ENCODE results near the gene OR6Q1. TPM values are rescaled to one million over a fixed set of nuclear protein-coding genes. Genes with fewer than 3 reads are reported as not detected.
"Not testable (repeated sequence)": the region's sequence is repeated elsewhere in the genome, so short reads cannot be mapped to it uniquely, and the experiment has no call there.

The OR6Q1 gene
- not detected for total RNA-seq
- long read RNA-seq: 0 reads

GRCh38 chr11:58030653-58031052 is at the start of gene OR6Q1:
OR6Q1 (plus strand) TSS chr11:58030953; CDS start chr11:58030953, 0 bp downstream.
- DNase-seq (ENCODE audit: missing footprints) (no peak), ATAC-seq (no peak)
- intact Hi-C loops (cut with DNase I): no loop called here

- DNase-seq (ENCODE audit: missing footprints) (no peak), ATAC-seq (no peak)
- intact Hi-C loops (cut with DNase I): no loop called here
These were observed 49.2 kb upstream of the OR6Q1 start for GRCh38 chr11:57981536-57981935.

GRCh38 chr11:57982776-57983175 is 48.0 kb upstream of the OR6Q1 start:
- DNase-seq (ENCODE audit: missing footprints) (no peak), ATAC-seq (no peak)
- intact Hi-C loops (cut with DNase I): no loop called here

- ATAC-seq (no peak), DNase-seq (ENCODE audit: missing footprints) (no peak)
- intact Hi-C loops (cut with DNase I): no loop called here
These were observed 47.6 kb upstream of the OR6Q1 start for GRCh38 chr11:57983191-57983590.

GRCh38 chr11:57999523-57999922 is 31.2 kb upstream of the OR6Q1 start:
- intact Hi-C loops (cut with DNase I); DNase-seq (ENCODE audit: missing footprints); ATAC-seq: not testable (repeated sequence)

GRCh38 chr11:58000021-58000420 is 30.7 kb upstream of the OR6Q1 start:
- DNase-seq (ENCODE audit: missing footprints); intact Hi-C loops (cut with DNase I); ATAC-seq: not testable (repeated sequence)

- intact Hi-C loops (cut with DNase I): no loop called here
These were observed 30.1 kb upstream of the OR6Q1 start for GRCh38 chr11:58000699-58001098.

GRCh38 chr11:58003036-58003435 is 27.7 kb upstream of the OR6Q1 start:
- intact Hi-C loops (cut with DNase I): no loop called here
- ATAC-seq: no peak
- DNase-seq (ENCODE audit: missing footprints): no peak

More at GRCh38 chr11:58000699-58001098, 30.1 kb upstream of the OR6Q1 start:
- DNase-seq (ENCODE audit: missing footprints) (no peak), ATAC-seq (no peak)

GRCh38 chr11:58003591-58003990 is 27.2 kb upstream of the OR6Q1 start:
- DNase-seq (ENCODE audit: missing footprints) (no peak), ATAC-seq (no peak)
- intact Hi-C loops (cut with DNase I): no loop called here

GRCh38 chr11:58004664-58005063 is 26.1 kb upstream of the OR6Q1 start:
- DNase-seq (ENCODE audit: missing footprints) (no peak), ATAC-seq (no peak)
- intact Hi-C loops (cut with DNase I): loop anchor here (2.0 kb wide), 1 partner anchor 18 kb away; the partner anchor contains the start of gene OR9Q1

GRCh38 chr11:58006940-58007339 is 23.8 kb upstream of the OR6Q1 start:
- no peak for DNase-seq (ENCODE audit: missing footprints)
- intact Hi-C loops (cut with DNase I): no loop called here
- no peak for ATAC-seq

- ATAC-seq: no peak
- intact Hi-C loops (cut with DNase I): no loop called here
- DNase-seq (ENCODE audit: missing footprints): no peak
These were observed 19.0 kb upstream of the OR6Q1 start for GRCh38 chr11:58011771-58012170.

- intact Hi-C loops (cut with DNase I): loop anchor here (2.0 kb wide), 1 partner anchor 19 kb away; no protein-coding TSS in a partner anchor
- DNase-seq (ENCODE audit: missing footprints) (no peak), ATAC-seq (no peak)
These were observed 7.3 kb upstream of the OR6Q1 start, which contains the start of gene OR9Q1 for GRCh38 chr11:58023435-58023931. OR9Q1 (plus strand) TSS chr11:58023881; CDS start chr11:58179445, 155,564 bp downstream.

GRCh38 chr11:58024601-58025091 is 6.1 kb upstream of the OR6Q1 start:
- peak; percentile 87 for ATAC-seq
- intact Hi-C loops (cut with DNase I): loop anchor here (1.0 kb wide), 1 partner anchor 88 kb away; no protein-coding TSS in a partner anchor

GRCh38 chr11:58027341-58027740 is 3.4 kb upstream of the OR6Q1 start:
- DNase-seq (ENCODE audit: missing footprints) (no peak), ATAC-seq (no peak)
- intact Hi-C loops (cut with DNase I): no loop called here

More at GRCh38 chr11:58024601-58025091, 6.1 kb upstream of the OR6Q1 start:
- DNase-seq (ENCODE audit: missing footprints): peak; percentile 82

GRCh38 chr11:58028687-58029411 is 1.9 kb upstream of the OR6Q1 start:
- ATAC-seq: no peak
- intact Hi-C loops (cut with DNase I): no loop called here
- no peak for DNase-seq (ENCODE audit: missing footprints)

- intact Hi-C loops (cut with DNase I): no loop called here
- DNase-seq (ENCODE audit: missing footprints) (no peak), ATAC-seq (no peak)
These were observed 3.7 kb downstream of the OR6Q1 start for GRCh38 chr11:58034471-58034870.

- ATAC-seq (no peak), DNase-seq (ENCODE audit: missing footprints) (no peak)
- intact Hi-C loops (cut with DNase I): no loop called here
These were observed 8.8 kb downstream of the OR6Q1 start for GRCh38 chr11:58039589-58039988.

GRCh38 chr11:58043379-58043778 is 12.6 kb downstream of the OR6Q1 start:
- DNase-seq (ENCODE audit: missing footprints) (no peak), ATAC-seq (no peak)
- intact Hi-C loops (cut with DNase I): no loop called here

- intact Hi-C loops (cut with DNase I): no loop called here
- ATAC-seq (no peak), DNase-seq (ENCODE audit: missing footprints) (no peak)
These were observed 15.5 kb downstream of the OR6Q1 start for GRCh38 chr11:58046231-58046630.
